ENCODE results near the gene MRPL40. TPM values are rescaled to one million over a fixed set of nuclear protein-coding genes. Genes with fewer than 3 reads are reported as not detected.

Gene MRPL40
- total RNA-seq, 4 donors from 2014 or later = 19.6 to 33.9 (median 23.4) TPM

DNA sequence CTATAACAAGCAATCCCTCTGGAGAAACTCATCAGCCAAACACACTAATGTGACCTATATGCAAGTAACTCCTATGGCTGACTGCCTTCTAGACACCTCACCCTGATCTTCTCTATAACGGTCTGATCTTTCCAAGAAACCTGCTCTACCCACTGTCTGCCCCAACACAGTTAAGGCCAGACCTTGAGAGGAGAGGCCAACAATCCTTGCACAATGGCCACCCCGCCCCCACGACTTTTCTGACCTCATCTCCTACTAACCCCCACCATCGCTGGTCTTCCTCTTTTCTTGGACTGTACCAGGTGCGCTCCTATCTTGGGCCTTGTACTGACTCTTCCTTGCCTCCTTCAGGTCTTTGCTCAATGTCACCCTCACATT lies 13.3 kb upstream of the MRPL40 start:
- TF ChIP-seq, protein P1, sequence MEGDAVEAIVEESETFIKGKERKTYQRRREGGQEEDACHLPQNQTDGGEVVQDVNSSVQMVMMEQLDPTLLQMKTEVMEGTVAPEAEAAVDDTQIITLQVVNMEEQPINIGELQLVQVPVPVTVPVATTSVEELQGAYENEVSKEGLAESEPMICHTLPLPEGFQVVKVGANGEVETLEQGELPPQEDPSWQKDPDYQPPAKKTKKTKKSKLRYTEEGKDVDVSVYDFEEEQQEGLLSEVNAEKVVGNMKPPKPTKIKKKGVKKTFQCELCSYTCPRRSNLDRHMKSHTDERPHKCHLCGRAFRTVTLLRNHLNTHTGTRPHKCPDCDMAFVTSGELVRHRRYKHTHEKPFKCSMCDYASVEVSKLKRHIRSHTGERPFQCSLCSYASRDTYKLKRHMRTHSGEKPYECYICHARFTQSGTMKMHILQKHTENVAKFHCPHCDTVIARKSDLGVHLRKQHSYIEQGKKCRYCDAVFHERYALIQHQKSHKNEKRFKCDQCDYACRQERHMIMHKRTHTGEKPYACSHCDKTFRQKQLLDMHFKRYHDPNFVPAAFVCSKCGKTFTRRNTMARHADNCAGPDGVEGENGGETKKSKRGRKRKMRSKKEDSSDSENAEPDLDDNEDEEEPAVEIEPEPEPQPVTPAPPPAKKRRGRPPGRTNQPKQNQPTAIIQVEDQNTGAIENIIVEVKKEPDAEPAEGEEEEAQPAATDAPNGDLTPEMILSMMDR (IDR thresholded peaks at IDR 0.05) = no peak
- no peak for TF ChIP-seq POLR2A (IDR thresholded peaks at IDR 0.05)
- intact Hi-C loops (cut with DNase I; ENCODE audit: low total_unique reads) = no loop called here
- H3K4me3 ChIP-seq (ENCODE audit: low read depth, poor library complexity, severe bottlenecking) = no peak overlapping the region
- 79 to 82% methylated on average over 5 of the region's 5 CpGs for WGBS, 2 donors
- DNase-seq (ENCODE audit: low spot score in 2 of 2) = no peak

DNA sequence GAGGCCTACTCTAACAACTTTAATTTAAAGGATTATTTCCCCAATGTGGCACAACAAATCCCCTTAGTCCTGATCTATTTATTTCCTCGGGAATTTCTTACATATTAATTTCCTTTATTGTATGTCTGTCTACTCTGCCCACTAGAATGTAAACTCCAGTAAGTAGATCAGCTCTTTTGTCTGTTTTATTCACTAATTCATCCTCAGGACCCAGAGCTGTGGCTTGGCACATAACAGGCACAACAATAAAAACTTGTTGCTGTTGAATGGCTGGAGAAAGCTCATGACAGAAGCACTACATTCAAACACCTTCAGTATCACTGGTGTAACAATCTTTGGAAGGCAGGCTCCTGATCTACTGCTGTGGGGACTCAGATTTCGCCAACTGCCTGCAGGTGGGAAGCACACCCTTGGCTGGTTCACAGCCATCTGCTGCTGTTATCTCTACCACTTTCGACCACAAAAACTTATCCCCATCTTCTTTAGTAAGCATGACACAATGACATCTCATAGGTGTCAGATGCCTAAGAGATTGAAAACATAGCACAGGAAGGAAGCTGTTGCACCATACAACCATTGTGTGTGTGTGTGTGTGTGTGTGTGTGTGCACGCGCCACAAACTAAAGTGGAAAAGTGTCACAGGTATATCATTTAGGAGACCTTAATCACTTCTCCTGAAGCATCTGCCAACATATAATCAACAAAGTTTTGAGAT lies 12.7 kb upstream of the MRPL40 start:
- H3K4me3 ChIP-seq (ENCODE audit: low read depth, poor library complexity, severe bottlenecking) = no peak overlapping the region
- intact Hi-C loops (cut with DNase I; ENCODE audit: low total_unique reads) = no loop called here
- no peak for DNase-seq (ENCODE audit: low spot score in 2 of 2)
- WGBS, 2 donors = 77 to 81% methylated on average over 5 of the region's 5 CpGs
- TF ChIP-seq, protein P1 (IDR thresholded peaks at IDR 0.05) = no peak
- TF ChIP-seq POLR2A (IDR thresholded peaks at IDR 0.05) = no peak

DNA sequence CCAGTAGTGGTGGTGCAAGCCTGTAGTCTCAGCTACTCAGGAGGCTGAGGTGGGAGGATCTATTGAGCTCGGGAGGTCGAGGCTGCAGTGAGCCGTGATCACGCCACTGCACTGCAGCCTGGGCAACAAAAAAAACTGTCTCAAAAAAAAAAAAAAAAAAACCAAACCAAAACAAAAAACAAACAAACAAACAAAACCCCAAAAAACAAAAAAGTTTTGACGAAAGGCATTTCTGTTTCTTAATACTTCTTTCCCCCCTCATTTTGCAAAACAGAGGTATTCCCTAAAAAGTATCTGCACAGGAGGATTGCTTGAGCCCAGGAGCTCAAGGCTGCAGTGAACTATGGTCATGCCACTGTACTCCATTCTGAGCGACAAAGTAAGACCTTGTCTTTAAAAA lies 12.0 kb upstream of the MRPL40 start:
- WGBS, 2 donors = 93 to 95% methylated on average over 6 of the region's 6 CpGs
- TF ChIP-seq, protein P1 (IDR thresholded peaks at IDR 0.05) = no peak
- TF ChIP-seq POLR2A (IDR thresholded peaks at IDR 0.05) = no peak

DNA sequence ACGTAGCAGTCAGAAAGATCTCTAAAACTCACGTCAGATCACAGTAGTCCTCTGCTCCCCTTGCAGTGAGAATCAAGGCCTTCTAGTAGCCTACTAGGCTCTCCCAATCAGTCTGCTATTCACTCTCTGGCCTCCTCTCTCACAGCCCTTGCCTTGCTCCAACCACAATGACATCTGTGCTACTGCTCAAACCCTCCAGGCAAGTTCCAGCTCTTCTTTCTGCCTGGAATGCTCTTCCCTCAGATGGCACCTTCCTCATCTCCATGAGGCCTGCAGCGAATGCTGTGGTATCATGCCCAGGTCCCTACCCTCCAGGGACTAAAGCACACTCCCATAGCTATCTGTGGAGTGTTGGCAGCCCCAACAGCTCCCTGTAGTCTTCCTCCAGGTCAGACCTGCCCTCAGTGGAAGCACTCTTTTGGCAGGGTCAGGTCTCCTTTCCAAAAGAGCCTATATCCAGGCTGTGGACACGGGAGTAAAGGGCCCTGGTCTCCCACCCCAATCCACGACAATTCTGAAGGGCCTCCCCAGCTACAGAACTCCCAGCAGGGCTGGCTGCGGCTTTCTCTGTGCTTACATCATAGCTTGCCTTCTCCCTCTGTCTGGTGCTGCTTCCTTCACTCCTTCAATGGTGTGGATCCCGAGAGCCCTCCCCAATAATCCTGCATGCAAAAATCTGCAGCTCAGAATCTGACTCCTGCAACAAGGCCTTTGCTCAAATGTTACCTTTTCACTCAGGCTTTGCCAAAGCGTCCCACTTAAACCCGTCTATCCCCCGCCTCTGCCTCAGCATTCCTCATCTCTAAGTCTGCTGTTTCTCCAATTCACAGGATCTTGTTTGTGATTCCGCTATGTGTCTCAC lies 9.7 kb upstream of the MRPL40 start:
- intact Hi-C loops (cut with DNase I; ENCODE audit: low total_unique reads) = no loop called here
- H3K4me3 ChIP-seq (ENCODE audit: low read depth, poor library complexity, severe bottlenecking) = no peak overlapping the region
- TF ChIP-seq, protein P1 (IDR thresholded peaks at IDR 0.05) = no peak
- no peak for TF ChIP-seq POLR2A (IDR thresholded peaks at IDR 0.05)
- DNase-seq (ENCODE audit: low spot score in 2 of 2) = no peak
- WGBS, 2 donors = 78 to 84% methylated on average over 11 of the region's 11 CpGs

More for the DNA sequence above, 12.0 kb upstream of the MRPL40 start:
- no peak for DNase-seq (ENCODE audit: low spot score in 2 of 2)
- H3K4me3 ChIP-seq (ENCODE audit: low read depth, poor library complexity, severe bottlenecking) = no peak overlapping the region
- intact Hi-C loops (cut with DNase I; ENCODE audit: low total_unique reads) = no loop called here

DNA sequence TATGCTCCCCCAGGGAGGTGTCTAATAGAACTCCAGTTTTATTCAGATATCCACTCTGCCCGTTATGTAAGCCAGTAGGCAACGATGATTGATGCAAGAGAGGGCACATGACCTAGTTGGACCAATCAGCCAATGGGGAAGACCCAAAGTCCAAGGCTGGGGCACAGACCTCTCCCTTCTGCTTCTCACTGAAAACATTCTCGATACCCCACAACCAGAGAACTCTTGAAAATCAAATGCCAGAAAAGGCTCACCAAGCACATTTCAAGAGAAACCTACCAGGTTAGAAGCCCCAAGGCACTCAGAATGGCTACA lies 8.2 kb upstream of the MRPL40 start:
- WGBS, 2 donors = 89 to 94% methylated on average over 3 of the region's 3 CpGs

More for the DNA sequence above, 8.2 kb upstream of the MRPL40 start:
- TF ChIP-seq POLR2A (IDR thresholded peaks at IDR 0.05) = no peak
- TF ChIP-seq, protein P1 (IDR thresholded peaks at IDR 0.05) = no peak
- intact Hi-C loops (cut with DNase I; ENCODE audit: low total_unique reads) = no loop called here
- H3K4me3 ChIP-seq (ENCODE audit: low read depth, poor library complexity, severe bottlenecking) = no peak overlapping the region
- no peak for DNase-seq (ENCODE audit: low spot score in 2 of 2)
